Natural killer cell treated with Interleukin-12 subunit alpha and Interleukin-12 subunit beta and Interleukin-15 and Interleukin-18, amount 100 ng/mL, for 72 hours (primary cell): Measurements from ENCODE around the gene PPP2R5C. TPM values are rescaled to one million over a fixed set of nuclear protein-coding genes. Genes with fewer than 3 reads are reported as not detected.
"Not testable (repeated sequence)": the region's sequence is repeated elsewhere in the genome, so short reads cannot be mapped to it uniquely, and the experiment has no call there.

Source experiments
- ATAC-seq, 2 donors: fragments of 150-1000 bp; cut with Tn5 transposase in 1 of 2; sonication (Bioruptor Pico), chemical (Tn5 transposase) in 1 of 2; 2 replicates each; pipeline ENCODE4 v1.10.0; 2021
- DNase-seq: peaks from one replicate; pipeline ENCODE4 v3.0.0; 2022; ENCODE audit warnings: low spot score
- H3K27ac Mint-ChIP-seq, 2 donors: 1 replicate in 1 of 2; 2 replicates in 1 of 2; pipeline ENCODE4 v1.8.0; 2022; ENCODE audit warnings: mixed read lengths in 2 of 2, mild to moderate bottlenecking in 1 of 2, moderate library complexity in 1 of 2
- H3K27me3 Mint-ChIP-seq, 2 donors: 1 replicate in 1 of 2; 2 replicates in 1 of 2; pipeline ENCODE4 v1.8.0; 2022; ENCODE audit warnings: mixed read lengths in 2 of 2
- H3K36me3 Mint-ChIP-seq: one replicate; pipeline ENCODE4 v1.8.0; 2022; ENCODE audit warnings: mixed read lengths
- H3K4me1 Mint-ChIP-seq, 2 donors: 1 replicate in 1 of 2; 2 replicates in 1 of 2; pipeline ENCODE4 v1.8.0; 2022; ENCODE audit warnings: low read depth in 2 of 2, mixed read lengths in 2 of 2, mild to moderate bottlenecking in 1 of 2
- H3K4me3 Mint-ChIP-seq: one replicate; pipeline ENCODE4 v1.8.0; 2022; ENCODE audit warnings: mixed read lengths
- H3K9me3 Mint-ChIP-seq: 2 replicates; pipeline ENCODE4 v1.8.0; 2022; ENCODE audit warnings: mixed read lengths
- total RNA-seq, 2 donors: library from RNA; stranded (reverse); gene quantifications; one replicate each; pipeline ENCODE4 v1.2.3, GENCODE V29; 2022

The PPP2R5C gene
- total RNA-seq, 2 donors from 2014 or later = 149 to 210 TPM

DNA sequence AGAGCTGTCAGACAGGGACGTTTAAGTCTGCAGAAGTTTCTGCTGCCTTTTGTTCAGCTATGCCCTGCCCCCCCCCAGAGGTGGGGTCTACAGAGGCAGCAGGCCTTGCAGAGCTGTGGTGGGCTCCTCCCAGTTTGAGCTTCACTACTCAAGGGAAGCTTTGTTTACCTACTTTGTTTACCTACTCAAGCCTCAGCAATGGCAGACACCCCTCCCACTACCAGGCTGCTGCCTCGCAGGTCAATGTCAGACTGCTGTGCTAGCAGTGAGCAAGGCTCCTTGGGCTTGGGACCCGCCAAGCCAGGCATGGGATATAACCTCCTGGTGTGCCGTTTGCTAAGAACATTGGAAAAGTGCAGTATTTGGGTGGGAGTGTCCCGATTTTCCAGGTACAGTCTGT, 11.8 kb upstream of the PPP2R5C start:
- not testable (repeated sequence) for H3K36me3 Mint-ChIP-seq, DNase-seq, ATAC-seq, H3K27ac Mint-ChIP-seq, H3K9me3 Mint-ChIP-seq, H3K4me1 Mint-ChIP-seq, H3K4me3 Mint-ChIP-seq
- H3K27me3 Mint-ChIP-seq = peaks cover 4 to 26% of the 10 kb centered on the region in 2 donors

DNA sequence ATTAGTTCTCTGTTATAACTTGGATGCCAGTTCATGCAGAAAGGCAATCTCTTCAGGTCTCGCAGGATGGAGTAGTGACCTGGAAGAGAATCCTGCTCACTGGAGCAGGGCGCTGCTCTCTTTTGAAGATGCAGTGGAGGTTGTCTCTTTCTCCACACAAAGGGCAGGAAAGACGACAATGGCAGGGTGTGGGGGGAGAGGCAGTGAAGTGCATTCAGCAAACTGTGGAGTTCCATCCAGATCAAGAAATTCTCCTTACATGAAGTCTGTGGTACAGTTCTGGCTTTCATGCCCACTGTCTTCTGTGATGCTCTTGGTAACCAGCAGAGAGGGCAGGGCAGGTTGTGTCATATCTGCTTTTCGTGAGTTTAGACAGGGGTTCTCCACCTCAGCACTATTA, 6.6 kb upstream of the PPP2R5C start:
- ATAC-seq = no peak
- H3K9me3 Mint-ChIP-seq = no peaks in the 10 kb centered on the region
- peaks cover 8% of the 10 kb centered on the region for H3K36me3 Mint-ChIP-seq
- peaks cover 21 to 24% of the 10 kb centered on the region in 2 donors for H3K4me1 Mint-ChIP-seq
- H3K4me3 Mint-ChIP-seq = no peak overlapping the region
- no peak overlapping the region for H3K27ac Mint-ChIP-seq
- peaks cover 4 to 13% of the 10 kb centered on the region in 2 donors for H3K27me3 Mint-ChIP-seq
- no peak for DNase-seq

DNA sequence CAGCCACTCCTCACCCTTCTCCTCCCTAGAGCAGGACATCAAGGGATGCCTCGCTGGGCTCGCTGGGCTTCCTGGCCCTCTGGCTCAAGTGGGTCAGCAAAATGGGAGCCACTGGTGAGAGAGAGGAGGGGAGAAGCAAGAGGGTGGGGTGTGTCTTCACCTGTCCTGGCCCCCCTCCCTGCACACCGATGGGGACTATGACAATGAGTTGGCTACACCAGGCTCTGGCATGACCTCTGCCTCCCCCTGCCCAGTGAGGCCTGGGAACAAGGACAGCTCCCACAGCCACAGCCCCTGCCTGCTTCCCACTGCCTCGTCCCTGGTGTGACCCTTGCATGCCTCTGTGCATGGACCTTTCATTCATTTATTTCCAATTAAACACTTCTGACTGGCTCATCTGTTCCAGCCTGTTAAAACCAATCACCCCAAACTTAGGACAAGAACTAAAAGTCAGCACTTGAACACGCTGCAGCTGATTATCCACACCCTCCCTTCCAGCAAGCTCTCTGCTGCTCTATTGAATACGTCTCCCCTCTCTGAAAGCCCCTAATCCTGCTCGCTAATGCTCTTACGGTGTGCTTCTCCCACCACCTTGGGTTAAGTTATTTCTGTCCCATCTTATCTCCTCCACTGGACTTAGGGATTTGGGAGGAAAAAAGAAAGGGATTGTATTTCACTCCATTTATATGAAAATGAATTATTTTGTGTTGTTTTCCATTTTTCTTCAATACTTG, 5.8 kb upstream of the PPP2R5C start:
- H3K4me1 Mint-ChIP-seq = peaks cover 24 to 27% of the 10 kb centered on the region in 2 donors
- ATAC-seq = no peak
- peaks cover 4 to 11% of the 10 kb centered on the region in 2 donors for H3K27me3 Mint-ChIP-seq
- no peak for DNase-seq
- no peaks in the 10 kb centered on the region for H3K9me3 Mint-ChIP-seq
- no peak overlapping the region for H3K4me3 Mint-ChIP-seq
- no peak overlapping the region for H3K27ac Mint-ChIP-seq
- H3K36me3 Mint-ChIP-seq = peaks cover 8% of the 10 kb centered on the region

DNA sequence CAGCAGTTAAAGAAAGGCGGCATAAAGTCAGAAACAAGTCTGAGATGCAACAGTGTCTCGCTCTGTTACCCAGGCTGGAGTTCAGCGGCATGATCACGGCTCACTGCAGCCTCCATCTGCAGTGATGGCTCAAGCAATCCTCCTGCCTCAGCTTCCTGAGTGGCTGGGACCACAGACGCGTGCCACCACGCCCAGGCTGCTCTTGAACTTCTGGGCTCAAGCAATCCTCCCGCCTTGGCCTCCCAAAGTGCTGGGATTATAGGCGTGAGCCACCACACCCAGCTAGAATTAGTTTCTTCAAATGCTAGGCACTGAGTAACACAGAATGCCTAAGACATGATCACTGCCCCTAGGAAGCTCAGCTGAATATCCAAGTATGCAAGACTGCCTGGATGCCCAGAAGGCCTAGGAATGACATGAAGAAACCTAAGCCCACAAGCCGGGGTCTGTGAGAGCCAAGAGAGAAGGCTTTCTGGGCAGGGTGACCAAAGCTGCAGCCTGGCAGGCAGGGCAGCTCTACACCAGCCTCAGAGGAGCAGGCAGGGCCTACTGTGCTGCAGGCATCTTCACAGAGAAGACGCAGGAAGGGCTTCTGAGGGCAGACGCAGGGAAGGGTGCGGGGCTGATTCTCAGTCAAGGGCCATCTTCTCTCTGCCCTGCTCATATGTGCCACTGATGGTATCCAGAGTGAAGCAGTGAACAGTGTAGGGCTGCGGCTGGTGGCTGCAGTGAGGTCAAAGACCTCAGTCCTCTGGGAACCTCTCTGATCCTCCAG, 4.3 kb upstream of the PPP2R5C start:
- Mint-ChIP-seq H3K4me1 (peaks cover 24 to 27% of the 10 kb centered on the region in 2 donors), H3K4me3 (no peak overlapping the region), H3K9me3 (no peaks in the 10 kb centered on the region), H3K36me3 (peaks cover 5% of the 10 kb centered on the region), H3K27me3 (peaks cover under 1 to 8% of the 10 kb centered on the region in 2 donors), H3K27ac (peak overlapping the region in 1 of 2 donors; percentile 1)
- no peak for DNase-seq
- ATAC-seq = no peak

DNA sequence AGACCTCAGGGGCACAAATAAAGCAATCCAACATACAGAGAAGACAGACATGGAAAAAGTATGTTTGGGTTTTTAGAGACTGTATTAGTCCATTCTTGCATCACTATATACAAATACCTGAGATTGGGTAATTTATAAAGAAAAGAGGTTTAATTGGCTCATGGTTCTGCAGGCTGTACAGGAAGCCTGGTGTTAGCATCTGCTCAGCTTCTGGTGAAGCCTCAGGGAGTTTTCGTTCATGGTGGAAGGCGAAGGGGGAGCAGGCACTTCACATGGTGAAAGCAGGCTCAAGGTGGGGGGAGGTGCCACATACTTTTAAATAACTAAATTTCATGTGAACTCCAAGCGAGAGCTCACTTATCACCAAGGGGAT, 3.7 kb upstream of the PPP2R5C start:
- Mint-ChIP-seq H3K9me3 (no peaks in the 10 kb centered on the region), H3K4me3 (no peak overlapping the region), H3K27ac (no peak overlapping the region), H3K4me1 (peaks cover 27 to 31% of the 10 kb centered on the region in 2 donors), H3K36me3 (no peaks in the 10 kb centered on the region), H3K27me3 (peaks cover 0 to 5% of the 10 kb centered on the region in 2 donors)
- ATAC-seq (no peak), DNase-seq (no peak)

DNA sequence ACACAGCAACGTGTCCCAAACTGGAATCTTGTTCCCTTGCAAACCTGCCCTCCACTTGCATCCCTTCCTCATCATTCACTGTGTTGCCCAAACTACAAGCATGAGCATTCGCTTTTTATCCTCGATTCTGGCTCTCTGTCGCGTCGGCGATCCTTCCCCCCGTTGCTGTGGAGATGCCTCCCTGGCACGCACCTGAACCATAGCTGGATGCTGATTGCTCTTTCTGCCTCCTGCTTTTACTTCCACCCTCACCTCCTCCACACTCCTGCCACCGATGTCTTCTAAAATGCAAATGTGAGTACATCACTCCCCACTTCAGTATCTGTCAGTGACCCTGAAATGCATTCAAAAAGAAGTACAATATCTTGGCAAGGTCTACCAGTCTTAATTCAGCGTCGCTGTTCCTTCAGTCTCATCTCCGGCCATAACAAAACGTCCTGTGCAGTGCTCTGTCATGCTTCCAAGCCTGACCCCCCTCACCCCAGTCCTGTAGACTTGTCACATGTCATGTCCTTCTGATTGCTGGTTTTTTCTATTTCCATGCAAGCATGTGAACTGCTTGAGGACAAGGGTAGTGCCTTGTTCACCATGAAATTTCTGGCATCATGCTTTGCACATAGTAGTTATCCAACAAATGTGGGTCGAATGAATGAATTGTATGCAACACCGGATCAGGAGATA, 2.5 kb upstream of the PPP2R5C start:
- H3K27me3 Mint-ChIP-seq = peaks cover 0 to 4% of the 10 kb centered on the region in 2 donors
- no peak overlapping the region for H3K4me3 Mint-ChIP-seq
- no peak for ATAC-seq
- H3K36me3 Mint-ChIP-seq = peaks cover 5% of the 10 kb centered on the region
- H3K9me3 Mint-ChIP-seq = no peaks in the 10 kb centered on the region
- H3K27ac Mint-ChIP-seq = no peak overlapping the region
- peaks cover 32 to 40% of the 10 kb centered on the region in 2 donors for H3K4me1 Mint-ChIP-seq
- no peak for DNase-seq

DNA sequence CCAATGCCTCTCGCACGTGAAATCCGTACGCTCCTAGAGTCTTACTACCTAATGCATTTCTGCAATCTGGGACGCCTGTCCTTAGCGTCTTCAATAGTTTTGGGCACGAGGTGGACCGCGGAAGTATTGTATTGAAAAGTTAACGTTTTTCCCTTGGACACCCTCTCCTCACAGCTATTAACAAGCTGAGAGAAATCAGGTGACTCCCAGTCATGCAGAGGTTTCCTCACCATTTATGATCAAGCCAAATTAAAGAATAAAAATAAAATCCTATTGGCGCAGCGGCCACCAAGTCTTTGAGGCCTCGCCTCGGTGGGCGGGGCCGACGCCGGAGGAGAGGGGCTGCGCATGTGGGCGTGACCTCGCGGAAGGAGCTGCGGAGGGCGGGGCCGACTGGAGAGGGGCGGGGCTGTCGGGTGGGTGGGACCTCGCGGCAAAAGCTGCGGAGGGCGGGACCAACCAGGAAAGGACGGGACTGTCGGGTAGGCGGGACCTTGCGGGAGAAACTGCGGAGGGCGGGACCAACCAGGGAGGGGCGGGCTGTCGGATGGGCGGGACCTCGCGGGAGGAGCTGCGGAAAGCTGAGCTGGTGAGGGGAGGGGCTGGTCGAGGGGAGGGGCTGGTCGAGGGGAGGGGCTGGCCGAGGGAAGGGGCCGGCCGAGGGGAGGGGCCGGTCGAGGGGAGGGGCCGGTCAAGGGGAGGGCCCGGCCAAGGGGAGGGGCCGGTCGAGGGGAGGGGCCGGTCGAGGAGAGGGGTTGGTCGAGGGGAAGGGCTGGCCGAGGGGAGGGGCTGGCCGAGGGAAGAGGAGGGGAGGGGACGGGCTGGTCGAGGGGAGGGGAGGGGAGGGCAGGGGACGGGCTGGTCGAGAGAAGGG, 1.1 kb upstream of the PPP2R5C start:
- Mint-ChIP-seq H3K36me3 (peaks cover 14% of the 10 kb centered on the region), H3K27ac (peak overlapping the region in 1 of 2 donors; percentile 43), H3K9me3 (no peaks in the 10 kb centered on the region), H3K4me3 (peak overlapping the region; percentile 58), H3K4me1 (peaks cover 45 to 53% of the 10 kb centered on the region in 2 donors), H3K27me3 (no peaks in the 10 kb centered on the region)
- DNase-seq = peak; percentile 91
- peak; percentile 86 to 88 for ATAC-seq

DNA sequence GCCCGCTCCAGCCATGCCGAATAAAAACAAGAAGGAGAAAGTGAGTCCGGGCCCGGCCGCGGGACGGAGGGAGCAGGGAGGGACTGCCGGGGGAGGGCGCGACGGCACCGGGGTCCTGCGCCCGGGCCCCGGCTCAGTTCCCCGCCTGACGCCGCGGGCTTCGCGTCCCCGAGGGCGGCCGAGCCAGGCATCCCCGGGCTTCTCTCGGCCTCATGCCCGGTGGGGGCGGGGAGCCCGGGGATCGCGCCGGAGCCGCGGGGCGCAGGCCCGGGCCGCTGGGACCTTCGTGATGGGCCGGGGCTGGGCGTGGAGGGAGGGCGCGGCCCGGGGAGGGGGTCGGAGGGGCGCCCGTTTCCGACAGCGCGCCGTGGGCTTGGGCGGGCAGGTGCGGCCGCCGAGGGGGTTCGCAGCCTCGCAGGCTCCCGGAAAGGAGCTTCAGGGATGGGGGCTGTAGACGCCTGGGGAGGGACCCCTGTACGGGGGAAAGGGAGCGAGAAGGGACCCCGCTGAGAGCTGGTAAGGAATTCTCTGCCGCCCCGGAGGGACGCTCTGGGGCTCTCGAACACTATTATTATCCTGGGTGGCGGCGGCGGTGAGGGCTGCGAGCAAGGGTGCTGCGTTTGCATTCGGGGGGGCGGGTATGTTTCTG, 496 bp downstream of the PPP2R5C start:
- peak overlapping the region; percentile 89 for H3K4me3 Mint-ChIP-seq
- H3K27me3 Mint-ChIP-seq = no peaks in the 10 kb centered on the region
- DNase-seq = no peak
- no peaks in the 10 kb centered on the region for H3K9me3 Mint-ChIP-seq
- H3K27ac Mint-ChIP-seq = peak overlapping the region; percentile 54 to 72
- H3K36me3 Mint-ChIP-seq = peaks cover 23% of the 10 kb centered on the region
- H3K4me1 Mint-ChIP-seq = peaks cover 41 to 59% of the 10 kb centered on the region in 2 donors
- peak; percentile 0 to 1 for ATAC-seq

DNA sequence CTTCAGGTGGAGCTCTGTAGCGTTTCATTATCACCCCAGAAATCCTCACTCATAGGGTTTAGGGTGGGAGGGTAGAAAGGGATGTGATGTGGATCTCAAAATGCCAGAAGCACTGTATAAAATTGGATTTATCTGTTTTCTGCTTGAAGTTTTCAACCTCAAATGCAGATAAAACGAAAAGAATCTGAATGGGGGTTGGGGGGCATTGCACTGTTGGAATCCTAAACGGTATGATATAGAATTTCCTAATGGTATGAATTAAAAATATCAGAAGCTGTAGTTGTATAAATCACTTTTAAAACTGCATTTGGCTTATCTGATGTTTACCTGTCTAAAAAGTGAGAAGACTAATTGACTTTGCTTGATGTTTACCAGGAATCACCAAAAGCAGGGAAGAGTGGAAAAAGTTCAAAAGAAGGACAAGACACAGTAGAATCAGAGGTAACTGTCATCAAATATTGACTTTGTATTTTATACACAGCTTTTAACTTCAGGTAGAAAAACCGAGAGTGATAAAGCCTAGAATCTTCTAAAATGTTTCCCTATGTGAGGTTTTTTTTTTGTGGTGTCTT, 1.1 kb downstream of the PPP2R5C start:
- H3K9me3 Mint-ChIP-seq = no peaks in the 10 kb centered on the region
- peak overlapping the region; percentile 89 for H3K4me3 Mint-ChIP-seq
- H3K27me3 Mint-ChIP-seq = no peaks in the 10 kb centered on the region
- H3K27ac Mint-ChIP-seq = peak overlapping the region; percentile 54 to 72
- DNase-seq = no peak
- peaks cover 36 to 54% of the 10 kb centered on the region in 2 donors for H3K4me1 Mint-ChIP-seq
- no peak for ATAC-seq
- H3K36me3 Mint-ChIP-seq = peaks cover 23% of the 10 kb centered on the region

DNA sequence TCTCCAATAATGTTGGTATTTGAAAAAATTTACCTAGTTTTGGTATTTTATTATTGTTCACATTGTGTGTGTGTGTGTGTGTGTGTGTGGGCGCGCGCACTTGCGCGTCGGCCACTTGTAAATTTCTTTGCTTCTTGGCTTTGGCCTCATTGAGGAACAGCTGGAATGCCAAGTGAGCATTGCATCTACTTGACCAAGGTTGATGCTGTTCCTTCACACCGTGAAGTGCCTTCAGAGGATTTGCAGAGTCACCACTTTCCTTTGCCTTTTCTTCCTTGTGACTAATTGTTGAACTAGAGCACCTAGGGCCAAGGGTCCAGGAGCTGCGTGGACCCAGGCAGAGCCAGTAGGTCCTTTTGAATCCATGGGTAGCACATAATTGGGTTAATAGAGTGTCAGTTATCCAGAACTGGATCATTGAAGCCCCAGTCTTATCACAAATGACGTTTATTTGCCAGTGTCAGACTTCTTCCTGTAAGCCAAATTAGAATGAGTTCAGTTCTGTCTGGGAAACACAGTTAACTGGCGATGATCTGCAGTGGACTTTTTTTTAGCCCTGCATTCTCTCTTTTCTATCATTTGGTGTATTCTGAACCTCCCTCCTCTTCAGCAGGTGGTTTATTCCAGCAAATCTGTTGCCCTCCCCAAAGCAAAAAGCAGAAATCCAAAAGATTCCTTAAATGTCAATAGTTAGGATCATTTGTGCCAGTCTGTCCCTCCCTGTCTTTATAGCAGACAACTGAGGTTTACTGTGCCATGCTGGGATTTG, 2.6 kb downstream of the PPP2R5C start:
- Mint-ChIP-seq H3K4me1 (peaks cover 34 to 49% of the 10 kb centered on the region in 2 donors), H3K27me3 (no peaks in the 10 kb centered on the region), H3K36me3 (peaks cover 23% of the 10 kb centered on the region), H3K4me3 (peak overlapping the region; percentile 89), H3K9me3 (no peaks in the 10 kb centered on the region), H3K27ac (peak overlapping the region; percentile 66 to 74)
- no peak for DNase-seq
- no peak for ATAC-seq

DNA sequence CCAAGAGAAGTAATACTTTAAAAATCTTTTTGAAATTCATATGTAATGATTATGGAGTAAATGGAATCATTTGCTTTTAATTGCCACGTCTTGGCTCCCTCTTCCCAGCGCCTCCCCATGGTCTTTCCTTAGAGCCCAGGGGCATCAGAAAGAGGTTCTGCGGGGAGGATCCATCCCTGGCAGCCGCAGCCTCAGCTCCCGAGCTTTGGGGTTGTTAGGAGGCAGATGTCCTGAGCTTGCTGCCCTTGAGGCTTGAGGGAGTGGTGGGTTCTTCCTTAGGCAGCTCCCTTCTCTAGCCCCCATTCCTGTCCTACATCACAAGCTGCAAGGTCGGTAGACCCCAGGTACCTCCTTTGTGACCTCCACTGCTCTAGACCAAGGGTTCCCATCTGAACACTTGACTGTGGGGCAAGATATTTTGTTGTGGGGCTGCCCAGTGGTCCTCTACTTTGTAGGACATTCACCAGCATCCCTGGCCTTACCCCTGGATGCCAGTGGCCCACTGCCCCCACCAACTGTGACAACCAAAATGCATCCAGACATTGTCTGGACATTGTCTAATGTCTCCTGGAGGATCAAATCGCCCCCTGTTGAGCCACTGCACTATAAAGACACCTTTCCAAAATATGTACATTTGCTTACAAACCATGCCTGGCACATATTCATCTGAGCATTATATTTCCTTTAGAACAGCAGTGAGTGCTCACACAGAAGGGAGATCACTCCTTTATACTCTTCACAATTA, 6.3 kb downstream of the PPP2R5C start:
- H3K27ac Mint-ChIP-seq = no peak overlapping the region
- H3K9me3 Mint-ChIP-seq = no peaks in the 10 kb centered on the region
- no peaks in the 10 kb centered on the region for H3K27me3 Mint-ChIP-seq
- H3K4me3 Mint-ChIP-seq = no peak overlapping the region
- H3K4me1 Mint-ChIP-seq = peaks cover 28 to 45% of the 10 kb centered on the region in 2 donors
- peaks cover 23% of the 10 kb centered on the region for H3K36me3 Mint-ChIP-seq
- no peak for DNase-seq
- ATAC-seq = no peak
